ENCODE data around the gene LRRC45.

- TF ChIP-seq CTCF (IDR thresholded peaks at IDR 0.05) (no peak), POLR2A (IDR thresholded peaks at IDR 0.05) (no peak)
Measured at GRCh38 chr17:81996232-81996756, 26.8 kb upstream of the LRRC45 start.

Measured in adrenal gland (tissue), 5 donors.